Glutamatergic neuron (in vitro differentiated cells): ENCODE measurements around the gene ANKRD2. TPM values are rescaled to one million over a fixed set of nuclear protein-coding genes. Genes with fewer than 3 reads are reported as not detected.
"Not testable (repeated sequence)": the region's sequence is repeated elsewhere in the genome, so short reads cannot be mapped to it uniquely, and the experiment has no call there.

Experiments
- DNase-seq: peaks from one replicate; pipeline ENCODE4 v3.0.0; 2022
- H3K27ac Mint-ChIP-seq: one replicate; pipeline ENCODE4 v1.8.0; 2020; ENCODE audit warnings: mild to moderate bottlenecking, mixed read lengths, inconsistent platforms; ENCODE audit not compliant: unreplicated experiment
- H3K27me3 Mint-ChIP-seq: one replicate; pipeline ENCODE4 v1.8.0; 2020; ENCODE audit warnings: mild to moderate bottlenecking, moderate library complexity, mixed read lengths, inconsistent platforms; ENCODE audit not compliant: unreplicated experiment
- H3K36me3 Mint-ChIP-seq: one replicate; pipeline ENCODE4 v1.8.0; 2020; ENCODE audit warnings: mild to moderate bottlenecking, mixed read lengths, inconsistent platforms; ENCODE audit not compliant: unreplicated experiment
- H3K4me1 Mint-ChIP-seq: one replicate; pipeline ENCODE4 v1.8.0; 2020; ENCODE audit warnings: mild to moderate bottlenecking, low read depth, mixed read lengths, inconsistent platforms; ENCODE audit not compliant: unreplicated experiment
- H3K4me3 Mint-ChIP-seq: one replicate; pipeline ENCODE4 v1.8.0; 2020; ENCODE audit warnings: mild to moderate bottlenecking, mixed read lengths, inconsistent platforms; ENCODE audit not compliant: unreplicated experiment
- H3K9me3 Mint-ChIP-seq: one replicate; pipeline ENCODE4 v1.8.0; 2020; ENCODE audit warnings: mild to moderate bottlenecking, moderate library complexity, mixed read lengths, inconsistent platforms; ENCODE audit not compliant: unreplicated experiment
- total RNA-seq: library from RNA; stranded (reverse); fragmentation: NEBNext Ultra II Directional; extraction: Animal tissue kit (Norgen Biotek cat#: 25700); gene quantifications from one replicate; pipeline ENCODE4 v1.2.1, GENCODE V29; 2021; ENCODE audit not compliant: unreplicated experiment
- TF ChIP-seq, protein P1 (sequence below): fragments of 200-600 bp; sonication (generic); IDR thresholded peaks from one replicate; pipeline ENCODE4 v1.5.0; 2021; ENCODE audit not compliant: partially characterized antibody, unreplicated experiment

ANKRD2 gene
- total RNA-seq, 1 donor from 2014 or later: not detected

DNA sequence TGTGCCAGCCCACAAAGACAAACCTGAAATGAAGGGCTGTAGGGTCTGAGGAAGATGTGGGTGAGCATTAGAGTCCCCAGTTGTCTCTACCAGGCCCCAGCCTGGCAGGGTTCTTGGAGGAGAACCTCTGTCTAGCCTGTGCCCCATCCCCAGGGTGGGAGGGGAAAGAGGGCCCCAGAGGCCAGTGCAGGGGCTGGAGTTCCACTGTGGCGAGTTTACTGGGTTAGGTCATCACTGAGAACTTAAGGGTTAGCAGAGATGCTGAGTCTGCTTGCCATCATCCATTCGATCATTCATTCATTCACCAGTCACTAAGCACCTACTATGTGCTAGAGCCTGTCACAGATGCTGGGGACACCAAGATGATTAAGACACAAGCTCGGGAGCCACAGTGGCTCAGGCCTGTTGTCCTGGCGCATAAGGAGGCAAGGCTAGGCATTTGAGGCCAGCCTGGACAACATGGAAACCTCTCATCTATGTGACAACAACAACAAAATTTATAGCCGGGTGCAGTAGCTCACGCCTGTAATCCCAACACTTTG lies 2.6 kb downstream of the ANKRD2 start:
- peaks cover 5% of the 10 kb centered on the region for H3K4me1 Mint-ChIP-seq
- H3K27ac Mint-ChIP-seq: no peak overlapping the region
- H3K36me3 Mint-ChIP-seq: no peaks in the 10 kb centered on the region
- TF ChIP-seq, protein P1, sequence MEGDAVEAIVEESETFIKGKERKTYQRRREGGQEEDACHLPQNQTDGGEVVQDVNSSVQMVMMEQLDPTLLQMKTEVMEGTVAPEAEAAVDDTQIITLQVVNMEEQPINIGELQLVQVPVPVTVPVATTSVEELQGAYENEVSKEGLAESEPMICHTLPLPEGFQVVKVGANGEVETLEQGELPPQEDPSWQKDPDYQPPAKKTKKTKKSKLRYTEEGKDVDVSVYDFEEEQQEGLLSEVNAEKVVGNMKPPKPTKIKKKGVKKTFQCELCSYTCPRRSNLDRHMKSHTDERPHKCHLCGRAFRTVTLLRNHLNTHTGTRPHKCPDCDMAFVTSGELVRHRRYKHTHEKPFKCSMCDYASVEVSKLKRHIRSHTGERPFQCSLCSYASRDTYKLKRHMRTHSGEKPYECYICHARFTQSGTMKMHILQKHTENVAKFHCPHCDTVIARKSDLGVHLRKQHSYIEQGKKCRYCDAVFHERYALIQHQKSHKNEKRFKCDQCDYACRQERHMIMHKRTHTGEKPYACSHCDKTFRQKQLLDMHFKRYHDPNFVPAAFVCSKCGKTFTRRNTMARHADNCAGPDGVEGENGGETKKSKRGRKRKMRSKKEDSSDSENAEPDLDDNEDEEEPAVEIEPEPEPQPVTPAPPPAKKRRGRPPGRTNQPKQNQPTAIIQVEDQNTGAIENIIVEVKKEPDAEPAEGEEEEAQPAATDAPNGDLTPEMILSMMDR: no peak
- DNase-seq: no peak
- peaks cover 13% of the 10 kb centered on the region for H3K27me3 Mint-ChIP-seq
- H3K4me3 Mint-ChIP-seq: no peak overlapping the region
- H3K9me3 Mint-ChIP-seq: peaks cover 3% of the 10 kb centered on the region

DNA sequence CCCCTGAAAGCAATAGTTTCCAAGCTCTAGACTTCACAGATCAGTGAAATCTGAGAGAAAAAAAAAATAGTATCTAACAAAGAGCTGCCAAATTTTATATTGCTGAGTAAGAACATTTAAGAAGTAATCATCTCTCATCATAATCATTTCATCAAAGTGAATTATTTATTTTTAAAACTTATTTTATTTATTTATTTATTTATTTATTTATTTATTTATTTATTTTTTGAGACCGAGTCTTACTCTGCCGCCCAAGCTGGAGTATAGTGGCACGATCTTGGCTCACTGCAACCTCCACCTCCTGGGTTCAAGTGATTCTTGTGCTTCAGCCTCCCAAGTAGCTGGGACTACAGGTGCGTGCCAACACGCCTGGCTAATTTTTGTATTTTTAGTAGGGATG lies 3.9 kb downstream of the ANKRD2 start:
- not testable (repeated sequence) for H3K9me3 Mint-ChIP-seq, DNase-seq, H3K27ac Mint-ChIP-seq

DNA sequence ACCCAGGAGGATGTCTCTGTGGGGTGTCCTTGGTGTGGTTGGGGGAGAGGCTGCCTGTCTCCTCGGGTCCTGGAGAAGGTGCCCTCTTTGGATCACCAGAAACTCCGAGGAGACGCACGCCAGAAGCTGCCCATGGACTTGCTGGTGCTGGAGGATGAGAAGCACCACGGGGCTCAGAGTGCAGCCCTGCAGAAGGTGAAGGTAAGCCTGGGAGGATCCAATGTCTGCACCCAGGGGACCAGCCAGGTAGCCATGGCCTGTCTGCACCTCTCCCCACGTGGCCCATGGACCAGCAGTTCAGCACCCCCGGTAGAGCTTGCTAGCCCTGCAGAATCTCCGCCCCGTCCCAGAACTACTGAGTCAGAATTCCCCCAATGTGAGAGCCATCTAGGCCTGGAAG lies 5.1 kb downstream of the ANKRD2 start:
- Mint-ChIP-seq H3K27me3 (peaks cover 11% of the 10 kb centered on the region), H3K4me3 (no peak overlapping the region), H3K27ac (no peak overlapping the region), H3K36me3 (no peaks in the 10 kb centered on the region), H3K4me1 (no peaks in the 10 kb centered on the region), H3K9me3 (no peaks in the 10 kb centered on the region)
- TF ChIP-seq, protein P1: no peak
- no peak for DNase-seq

More for the DNA sequence above, 3.9 kb downstream of the ANKRD2 start:
- not testable (repeated sequence) for H3K4me1 Mint-ChIP-seq, H3K4me3 Mint-ChIP-seq, H3K36me3 Mint-ChIP-seq
- H3K27me3 Mint-ChIP-seq: peaks cover 13% of the 10 kb centered on the region

DNA sequence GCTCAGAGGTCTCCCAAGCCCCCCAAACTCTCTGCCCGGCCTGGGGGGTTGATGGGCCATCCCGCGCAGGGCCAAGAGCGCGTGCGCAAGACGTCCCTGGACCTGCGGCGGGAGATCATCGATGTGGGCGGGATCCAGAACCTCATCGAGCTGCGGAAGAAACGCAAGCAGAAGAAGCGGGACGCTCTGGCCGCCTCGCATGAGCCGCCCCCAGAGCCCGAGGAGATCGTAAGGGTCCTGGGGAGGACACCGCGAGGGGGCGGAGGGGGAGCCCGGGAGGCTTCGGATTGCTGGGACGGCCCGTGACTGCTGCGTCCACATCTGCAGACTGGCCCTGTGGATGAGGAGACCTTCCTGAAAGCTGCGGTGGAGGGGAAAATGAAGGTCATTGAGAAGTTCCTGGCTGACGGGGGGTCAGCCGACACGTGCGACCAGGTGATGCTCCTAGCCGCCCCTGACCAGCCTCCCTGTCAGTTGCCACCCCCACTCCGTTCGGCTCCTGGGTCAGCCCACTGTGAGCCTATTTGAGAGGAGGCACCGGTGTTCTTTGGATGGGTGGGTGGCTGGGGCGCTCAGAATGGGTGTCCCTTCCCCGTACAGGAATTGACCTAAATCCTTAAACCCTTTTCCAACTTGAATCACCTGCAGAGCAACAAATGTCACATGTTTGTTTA lies 5.7 kb downstream of the ANKRD2 start:
- H3K27me3 Mint-ChIP-seq: peaks cover 9% of the 10 kb centered on the region
- DNase-seq: no peak
- no peaks in the 10 kb centered on the region for H3K9me3 Mint-ChIP-seq
- TF ChIP-seq, protein P1: no peak
- no peak overlapping the region for H3K27ac Mint-ChIP-seq
- no peaks in the 10 kb centered on the region for H3K36me3 Mint-ChIP-seq
- H3K4me3 Mint-ChIP-seq: no peak overlapping the region
- H3K4me1 Mint-ChIP-seq: no peaks in the 10 kb centered on the region

DNA sequence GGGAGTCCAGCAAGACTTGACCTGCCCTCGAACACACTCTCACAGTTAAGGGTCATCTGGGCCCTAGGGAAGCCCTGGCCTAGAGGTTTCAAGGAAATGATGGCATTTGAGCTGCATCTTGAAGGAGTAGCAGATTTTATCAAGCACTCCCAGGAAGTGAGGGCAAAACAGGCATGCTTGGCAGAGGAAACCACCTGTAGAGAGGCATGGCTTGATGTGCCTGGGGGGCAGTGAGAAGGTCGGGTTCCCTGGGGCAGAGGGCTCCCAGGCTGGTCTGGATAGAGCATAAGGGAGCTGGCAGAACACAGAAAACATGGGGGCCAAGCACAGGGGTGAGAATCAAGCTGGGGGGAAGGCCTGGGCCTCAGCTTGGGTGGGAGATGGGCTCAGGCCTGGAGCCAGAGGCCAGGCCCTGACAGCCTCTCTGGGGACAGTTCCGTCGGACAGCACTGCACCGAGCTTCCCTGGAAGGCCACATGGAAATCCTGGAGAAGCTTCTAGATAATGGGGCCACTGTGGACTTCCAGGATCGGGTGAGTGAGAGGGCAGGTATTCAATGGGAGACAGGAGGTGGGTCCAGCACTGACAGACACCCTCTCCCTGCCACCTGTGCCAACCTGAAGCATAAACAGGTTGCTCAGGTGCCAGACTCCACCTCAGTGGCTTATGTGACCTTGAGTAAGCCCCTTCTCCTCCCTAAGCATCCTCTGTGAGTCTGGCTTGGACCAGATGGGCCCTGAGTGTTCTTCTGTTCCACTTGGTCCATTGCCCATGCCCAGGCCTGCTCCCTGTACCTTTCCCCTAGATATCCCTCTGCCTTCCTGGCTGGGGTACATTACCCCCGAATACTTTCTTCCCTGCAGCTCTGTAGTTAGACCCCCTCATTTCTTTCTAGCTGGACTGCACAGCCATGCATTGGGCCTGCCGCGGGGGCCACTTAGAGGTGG lies 8.1 kb downstream of the ANKRD2 start:
- Mint-ChIP-seq H3K4me1 (no peaks in the 10 kb centered on the region), H3K27me3 (peaks cover 4% of the 10 kb centered on the region), H3K4me3 (no peak overlapping the region), H3K9me3 (no peaks in the 10 kb centered on the region), H3K27ac (no peak overlapping the region), H3K36me3 (no peaks in the 10 kb centered on the region)
- TF ChIP-seq, protein P1: no peak
- DNase-seq: no peak
